H9 (cell line): Measurements from ENCODE around the gene MAD1L1. TPM values are rescaled to one million over a fixed set of nuclear protein-coding genes. Genes with fewer than 3 reads are reported as not detected.

Source experiments
- DNase-seq: peaks from one replicate; pipeline ENCODE4 v3.0.0-alpha.2; 2017
- H2AFZ ChIP-seq: one replicate; pipeline ENCODE4 v1.6.1; 2013; ENCODE audit warnings: mild to moderate bottlenecking, low read length, control low read depth, moderate library complexity
- H2AK5ac ChIP-seq: 2 replicates; pipeline ENCODE4 v1.6.1; 2013; ENCODE audit warnings: low read length, control low read depth, mixed read lengths; ENCODE audit not compliant: insufficient read length
- H2BK120ac ChIP-seq: one replicate; pipeline ENCODE4 v1.6.1; 2013; ENCODE audit warnings: low read depth, mild to moderate bottlenecking, low read length, control low read depth, inconsistent platforms; ENCODE audit not compliant: poor library complexity, severe bottlenecking
- H2BK12ac ChIP-seq: 2 replicates; pipeline ENCODE4 v1.6.1; 2013; ENCODE audit warnings: low read length, control low read depth, mixed read lengths, low read depth; ENCODE audit not compliant: insufficient read length
- H2BK15ac ChIP-seq: 2 replicates; pipeline ENCODE4 v1.6.1; 2013; ENCODE audit warnings: low read depth, low read length, control low read depth
- H2BK20ac ChIP-seq: one replicate; pipeline ENCODE4 v1.6.1; 2013; ENCODE audit warnings: low read depth, mild to moderate bottlenecking, low read length, control low read depth, inconsistent platforms; ENCODE audit not compliant: poor library complexity, severe bottlenecking
- H2BK5ac ChIP-seq: 2 replicates; pipeline ENCODE4 v1.6.1; 2013; ENCODE audit warnings: low read length, control low read depth, mixed read lengths; ENCODE audit not compliant: insufficient read length
- H3K14ac ChIP-seq: 2 replicates; pipeline ENCODE4 v1.6.1; 2013; ENCODE audit warnings: low read length, control low read depth; ENCODE audit not compliant: insufficient read depth
- H3K18ac ChIP-seq: 2 replicates; pipeline ENCODE4 v1.6.1; 2013; ENCODE audit warnings: low read depth, mild to moderate bottlenecking, mixed read lengths, low read length, control low read depth; ENCODE audit not compliant: insufficient read length
- H3K23ac ChIP-seq: 2 replicates; pipeline ENCODE4 v1.6.1; 2013; ENCODE audit warnings: low read length, control low read depth, mixed read lengths, low read depth; ENCODE audit not compliant: insufficient read length
- H3K23me2 ChIP-seq: 2 replicates; pipeline ENCODE4 v1.6.1; 2013; ENCODE audit warnings: low read depth, mild to moderate bottlenecking, mixed read lengths, low read length, control low read depth; ENCODE audit not compliant: insufficient read length, poor library complexity, severe bottlenecking
- H3K27ac ChIP-seq: 2 replicates; pipeline ENCODE4 v1.5.1; 2013; ENCODE audit warnings: low read length, control low read depth, mixed read lengths, low read depth; ENCODE audit not compliant: insufficient read length
- H3K27me3 ChIP-seq: 2 replicates; pipeline ENCODE4 v1.6.1; 2013; ENCODE audit warnings: low read length, control low read depth, inconsistent platforms; ENCODE audit not compliant: insufficient read depth
- H3K4ac ChIP-seq: 2 replicates; pipeline ENCODE4 v1.6.1; 2013; ENCODE audit warnings: low read depth, mild to moderate bottlenecking, control low read depth, inconsistent platforms, low read length, moderate library complexity
- H3K4me1 ChIP-seq: 2 replicates; pipeline ENCODE4 v1.6.1; 2013; ENCODE audit warnings: low read length, control low read depth, inconsistent platforms; ENCODE audit not compliant: insufficient read depth
- H3K4me2 ChIP-seq: 2 replicates; pipeline ENCODE4 v1.6.1; 2013; ENCODE audit warnings: low read length, control low read depth, mixed read lengths; ENCODE audit not compliant: insufficient read length, insufficient read depth
- H3K56ac ChIP-seq: 2 replicates; pipeline ENCODE4 v1.6.1; 2013; ENCODE audit warnings: low read depth, mild to moderate bottlenecking, mixed read lengths, low read length, control low read depth; ENCODE audit not compliant: insufficient read length
- H3K79me1 ChIP-seq: 2 replicates; pipeline ENCODE4 v1.6.1; 2013; ENCODE audit warnings: low read depth, mild to moderate bottlenecking, moderate library complexity, low read length, control low read depth, inconsistent platforms; ENCODE audit not compliant: insufficient read depth, poor library complexity, severe bottlenecking
- H3K79me2 ChIP-seq: 2 replicates; pipeline ENCODE4 v1.6.1; 2013; ENCODE audit warnings: low read length, control low read depth, inconsistent platforms; ENCODE audit not compliant: insufficient read depth
- H3K9ac ChIP-seq: 2 replicates; pipeline ENCODE4 v1.6.1; 2013; ENCODE audit warnings: low read length, control low read depth, mixed read lengths; ENCODE audit not compliant: insufficient read length; ENCODE audit errors: extremely low read depth
- H3K9me3 ChIP-seq: one replicate; pipeline ENCODE4 v1.6.1; 2013; ENCODE audit warnings: low read depth, low read length, inconsistent platforms; ENCODE audit not compliant: control insufficient read depth
- H3T11ph ChIP-seq: one replicate; pipeline ENCODE4 v1.6.1; 2013; ENCODE audit warnings: mild to moderate bottlenecking, low read length, control low read depth, inconsistent platforms
- H4K20me1 ChIP-seq: one replicate; pipeline ENCODE4 v1.6.1; 2013; ENCODE audit not compliant: control insufficient read depth, insufficient read length, insufficient read depth
- H4K5ac ChIP-seq: 2 replicates; pipeline ENCODE4 v1.6.1; 2013; ENCODE audit warnings: low read depth, mild to moderate bottlenecking, mixed read lengths, low read length, control low read depth; ENCODE audit not compliant: insufficient read length
- H4K8ac ChIP-seq: replicated peaks from 2 replicates; pipeline ENCODE4 v1.6.1; 2013; ENCODE audit warnings: low read length, control low read depth, mixed read lengths, low read depth; ENCODE audit not compliant: insufficient read length
- H4K91ac ChIP-seq: 2 replicates; pipeline ENCODE4 v1.6.1; 2013; ENCODE audit warnings: low read depth, mild to moderate bottlenecking, moderate library complexity, mixed read lengths, low read length, control low read depth; ENCODE audit not compliant: insufficient read length
- H3K27ac Mint-ChIP-seq, 3 experiments: 2 replicates in 2 of 3; 3 replicates in 1 of 3; pipeline ENCODE4 v1.8.0; 2020 to 2021; ENCODE audit warnings: mixed read lengths in 3 of 3, mild to moderate bottlenecking in 1 of 3, moderate library complexity in 1 of 3
- H3K27me3 Mint-ChIP-seq: 2 replicates; pipeline ENCODE4 v1.8.0; 2021; ENCODE audit warnings: low read depth, mild to moderate bottlenecking, moderate library complexity, mixed read lengths
- H3K36me3 Mint-ChIP-seq, 3 experiments: 2 replicates in 2 of 3; 3 replicates in 1 of 3; pipeline ENCODE4 v1.8.0; 2020 to 2021; ENCODE audit warnings: low read depth in 3 of 3, mixed read lengths in 3 of 3; ENCODE audit not compliant: insufficient read depth in 1 of 3
- H3K4me1 Mint-ChIP-seq, 2 experiments: 2 replicates each; pipeline ENCODE4 v1.8.0; 2020; ENCODE audit warnings: mixed read lengths in 2 of 2
- H3K4me3 Mint-ChIP-seq, 2 experiments: 2 replicates in 1 of 2; 3 replicates in 1 of 2; pipeline ENCODE4 v1.8.0; 2020 to 2021; ENCODE audit warnings: mild to moderate bottlenecking in 2 of 2, mixed read lengths in 2 of 2, moderate library complexity in 1 of 2
- H3K9me3 Mint-ChIP-seq, 2 experiments: 2 replicates in 1 of 2; 3 replicates in 1 of 2; pipeline ENCODE4 v1.8.0; 2020; ENCODE audit warnings: mild to moderate bottlenecking in 2 of 2, mixed read lengths in 2 of 2, moderate library complexity in 1 of 2
- CTCF ChIP-seq: fragments of 200-600 bp; sonication (generic); conservative IDR thresholded peaks from 3 replicates; pipeline ENCODE4 v1.8.0; 2021; ENCODE audit warnings: antibody characterized with exemption, mild to moderate bottlenecking
- WGBS: extraction: QIAGEN DNeasy Blood & Tissue Kit; methylation state at CpG from one replicate; pipeline ENCODE4 v1.1.7; 2013; ENCODE audit warnings: missing lambda C conversion rate, low lambda C conversion rate, mixed read lengths; ENCODE audit not compliant: insufficient read length; ENCODE audit errors: extremely low coverage; 5-methylcytosine and 5-hydroxymethylcytosine counted together
- total RNA-seq: library from RNA; stranded (reverse); gene quantifications from 2 replicates; pipeline ENCODE4 v1.2.1, GENCODE V29; 2021

The MAD1L1 gene
- total RNA-seq, 1 experiment from 2014 or later: 39.0 TPM

GRCh38 chr7:1937252-1937605 lies 295.5 kb downstream of the MAD1L1 start:
- Mint-ChIP-seq H3K27ac (no peak overlapping the region), H3K9me3 (peaks cover 12 to 16% of the 10 kb centered on the region in 2 experiments), H3K4me1 (peaks cover 7 to 9% of the 10 kb centered on the region in 2 experiments; a peak in 3 of 4 replicates), H3K36me3 (peaks cover 12 to 18% (median 15%) of the 10 kb centered on the region in 3 experiments), H3K27me3 (no peaks in the 10 kb centered on the region), H3K4me3 (no peak overlapping the region)
- Histone ChIP-seq H3K79me2 (no peaks in the 10 kb centered on the region), H3K9ac (no peak overlapping the region), H4K91ac (no peak overlapping the region), H3K23me2 (no peaks in the 10 kb centered on the region), H2BK20ac (no peak overlapping the region), H3K27ac (no peak overlapping the region), H3K79me1 (no peaks in the 10 kb centered on the region), H3K4me2 (no peak overlapping the region), H4K5ac (no peak overlapping the region), H3K27me3 (no peaks in the 10 kb centered on the region), H4K20me1 (no peaks in the 10 kb centered on the region), H2AK5ac (no peak overlapping the region), H3K23ac (no peak overlapping the region), H2BK120ac (no peak overlapping the region), H3K4me1 (no peaks in the 10 kb centered on the region), H2AFZ (no peak overlapping the region), H3K14ac (no peak overlapping the region; the same call in 1 of the 2 replicates), H2BK12ac (no peak overlapping the region), H4K8ac (no peak overlapping the region), H3K18ac (no peak overlapping the region), H3T11ph (no peak overlapping the region), H2BK15ac (no peak overlapping the region), H3K9me3 (peaks cover 8% of the 10 kb centered on the region), H2BK5ac (no peak overlapping the region), H3K56ac (no peak overlapping the region), H3K4ac (no peak overlapping the region)
- no CpG with 5 or more reads among the region's 11 CpGs for WGBS
- TF ChIP-seq CTCF: no peak
- no peak for DNase-seq
